Bronchial epithelial cell (primary cell): Measurements from ENCODE around the gene CDC42BPA. TPM values are rescaled to one million over a fixed set of nuclear protein-coding genes. Genes with fewer than 3 reads are reported as not detected.

Experiments
- DNase-seq: peaks from one replicate; pipeline ENCODE4 v3.0.0-alpha.2; 2010; ENCODE audit warnings: low read depth
- FAIRE-seq: peaks from 2 replicates; lab custom pipeline; 2011; peaks lifted over from hg19 to GRCh38; lab: Jason Lieb, UNC
- H3K27me3 ChIP-seq: 2 replicates; pipeline ENCODE4 v1.5.1; 2011; ENCODE audit warnings: low read length; ENCODE audit not compliant: control insufficient read depth, insufficient read depth
- H3K36me3 ChIP-seq: 2 replicates; pipeline ENCODE4 v1.5.1; 2011; ENCODE audit warnings: low read length; ENCODE audit not compliant: control insufficient read depth, insufficient read depth
- H3K4me3 ChIP-seq: 2 replicates; pipeline ENCODE4 v1.5.1; 2011; ENCODE audit warnings: mild to moderate bottlenecking, low read depth, low read length, control low read depth
- CTCF ChIP-seq: IDR thresholded peaks from 2 replicates; pipeline ENCODE4 v1.5.1; 2011; ENCODE audit warnings: mild to moderate bottlenecking, moderate library complexity, low read length, control low read depth, inconsistent platforms; ENCODE audit not compliant: insufficient read depth, severe bottlenecking
- total RNA-seq: library from RNA; depleted of rRNA; stranded (reverse); fragments of >200 nt; gene quantifications from 2 replicates; pipeline ENCODE4 v1.2.1, GENCODE V29; 2014

CDC42BPA gene
- total RNA-seq, 1 donor from 2014 or later: 25.8 TPM

DNA sequence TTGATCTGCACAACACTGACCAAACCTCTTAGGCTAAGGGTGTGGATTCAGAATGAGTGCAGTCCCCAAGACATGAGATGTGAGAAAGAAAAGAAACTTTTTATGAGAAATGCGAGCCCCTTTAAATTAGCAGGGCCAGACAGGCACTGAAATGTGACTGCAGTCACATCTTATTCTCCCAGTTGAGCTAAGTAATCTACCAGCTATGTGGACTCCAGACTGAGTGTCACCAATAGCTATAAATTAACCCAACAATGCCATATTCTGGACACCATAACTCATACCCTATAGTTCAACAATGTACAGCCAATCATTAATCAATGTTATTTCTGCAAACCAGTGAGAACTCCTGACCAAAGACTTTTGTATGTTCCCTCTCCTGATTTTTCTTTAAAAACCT lies 225.0 kb downstream of the CDC42BPA start:
- Histone ChIP-seq H3K36me3 (peaks cover 2% of the 10 kb centered on the region), H3K27me3 (no peaks in the 10 kb centered on the region), H3K4me3 (no peak overlapping the region)
- FAIRE-seq: no peak
- no peak for DNase-seq
- no peak for TF ChIP-seq CTCF

GRCh38 chr1:227092069-227092468 lies 226.2 kb downstream of the CDC42BPA start:
- H3K27me3 ChIP-seq: no peaks in the 10 kb centered on the region

GRCh38 chr1:227086636-227087035 lies 231.7 kb downstream of the CDC42BPA start:
- Histone ChIP-seq H3K4me3 (no peak overlapping the region), H3K27me3 (no peaks in the 10 kb centered on the region), H3K36me3 (peaks cover 2% of the 10 kb centered on the region)
- TF ChIP-seq CTCF: no peak
- FAIRE-seq (no peak), DNase-seq (no peak)

More at GRCh38 chr1:227092069-227092468, 226.2 kb downstream of the CDC42BPA start:
- FAIRE-seq (no peak), DNase-seq (peak; percentile 60)
- Histone ChIP-seq H3K4me3 (no peak overlapping the region), H3K36me3 (peaks cover 2% of the 10 kb centered on the region)
- TF ChIP-seq CTCF: no peak

- TF ChIP-seq CTCF: no peak
- DNase-seq (no peak), FAIRE-seq (no peak)
Measured at GRCh38 chr1:227082999-227083746, 235.1 kb downstream of the CDC42BPA start.

DNA sequence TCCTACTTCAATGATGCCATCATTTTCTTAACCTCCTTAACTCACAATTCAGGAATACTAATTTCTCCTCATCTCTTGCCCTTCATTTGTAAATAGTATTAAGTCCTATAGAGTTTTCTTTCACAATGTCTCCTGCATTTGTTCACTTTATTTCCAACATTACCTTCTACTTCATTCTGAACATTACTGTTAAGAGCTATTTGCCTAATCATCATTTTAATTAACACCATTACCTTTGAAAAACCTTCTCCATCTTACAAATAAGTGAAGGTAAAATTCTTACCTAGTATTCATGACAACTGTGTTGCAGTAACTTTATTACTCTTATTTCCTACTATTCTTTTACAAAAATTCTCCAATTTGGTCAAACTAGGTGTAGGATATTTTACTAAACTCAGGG lies 240.5 kb downstream of the CDC42BPA start:
- H3K36me3 ChIP-seq: peaks cover 1% of the 10 kb centered on the region
- FAIRE-seq: no peak

More at GRCh38 chr1:227082999-227083746, 235.1 kb downstream of the CDC42BPA start:
- no peaks in the 10 kb centered on the region for H3K27me3 ChIP-seq
- no peak overlapping the region for H3K4me3 ChIP-seq
- peaks cover 1% of the 10 kb centered on the region for H3K36me3 ChIP-seq

More for the DNA sequence above, 240.5 kb downstream of the CDC42BPA start:
- Histone ChIP-seq H3K4me3 (no peak overlapping the region), H3K27me3 (no peaks in the 10 kb centered on the region)
- no peak for TF ChIP-seq CTCF
- DNase-seq: no peak
